Measurements from ENCODE around the gene CIAPIN1.

The CIAPIN1 gene

DNA sequence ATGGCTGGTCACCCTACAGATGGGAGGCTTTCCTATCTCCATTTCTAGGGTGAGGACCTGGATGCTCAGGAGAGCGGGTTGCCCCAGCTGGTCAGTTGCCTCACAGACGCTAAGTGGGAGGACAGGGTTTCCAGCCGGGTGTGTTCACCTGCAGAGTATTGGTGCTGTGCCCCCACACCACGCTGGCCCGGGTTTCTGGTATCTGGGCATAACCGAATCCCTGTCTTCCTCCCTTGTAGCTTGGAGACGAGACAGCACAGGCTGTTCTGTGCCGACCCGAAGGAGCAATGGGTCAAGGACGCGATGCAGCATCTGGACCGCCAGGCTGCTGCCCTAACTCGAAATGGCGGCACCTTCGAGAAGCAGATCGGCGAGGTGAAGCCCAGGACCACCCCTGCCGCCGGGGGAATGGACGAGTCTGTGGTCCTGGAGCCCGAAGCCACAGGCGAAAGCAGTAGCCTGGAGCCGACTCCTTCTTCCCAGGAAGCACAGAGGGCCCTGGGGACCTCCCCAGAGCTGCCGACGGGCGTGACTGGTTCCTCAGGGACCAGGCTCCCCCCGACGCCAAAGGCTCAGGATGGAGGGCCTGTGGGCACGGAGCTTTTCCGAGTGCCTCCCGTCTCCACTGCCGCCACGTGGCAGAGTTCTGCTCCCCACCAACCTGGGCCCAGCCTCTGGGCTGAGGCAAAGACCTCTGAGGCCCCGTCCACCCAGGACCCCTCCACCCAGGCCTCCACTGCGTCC lies 65.2 kb downstream of the CIAPIN1 start:
- no peak for DNase-seq

DNA sequence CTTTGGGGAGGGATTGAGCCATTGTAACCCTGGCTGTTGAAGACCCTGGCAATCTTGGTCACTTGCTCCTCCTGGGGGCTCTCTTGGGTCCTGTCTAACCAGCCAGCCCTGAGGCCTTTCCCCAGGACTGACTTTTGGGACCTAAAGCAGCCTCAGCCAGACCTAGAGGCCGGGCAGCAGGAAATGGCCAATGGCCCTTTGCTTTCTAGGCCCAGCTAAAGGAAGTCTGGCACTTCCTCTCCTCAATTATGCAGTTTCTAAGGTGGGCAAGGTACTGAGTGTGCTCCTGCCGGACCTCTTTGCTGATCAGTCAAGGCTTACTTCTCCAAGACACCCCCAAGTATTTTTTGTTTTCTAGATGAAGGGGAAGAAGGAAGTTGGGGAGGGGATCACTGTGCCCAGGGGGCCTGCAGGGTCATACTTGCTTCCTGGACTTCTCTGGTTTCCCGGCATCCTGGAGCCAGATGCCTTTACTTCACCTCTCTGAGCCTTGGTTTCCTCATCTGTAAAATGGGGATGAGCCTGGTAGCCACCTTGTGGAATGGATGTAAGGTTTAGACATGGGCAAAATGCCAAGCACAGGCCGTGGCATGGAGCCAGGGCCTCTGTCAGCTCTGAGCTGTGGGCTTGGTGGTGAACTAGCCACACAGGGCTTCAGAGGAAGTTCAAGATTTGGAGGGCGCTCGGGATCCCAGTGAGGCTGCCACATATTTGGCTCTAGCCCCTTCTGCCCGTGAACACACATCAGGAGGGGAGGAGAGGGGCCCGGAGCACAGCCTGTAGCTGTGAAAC lies 66.3 kb downstream of the CIAPIN1 start:
- DNase-seq: no peak

GRCh38 chr16:57379579-57379978 lies 67.6 kb downstream of the CIAPIN1 start:
- no peak for DNase-seq

All from CD4-positive, alpha-beta T cell treated with Interleukin-4 for 1 hour (primary cell).